GM12878 (cell line): ENCODE data around the gene SDHC. TPM values are rescaled to one million over a fixed set of nuclear protein-coding genes. Genes with fewer than 3 reads are reported as not detected.

ENCODE experiments used
- ATAC-seq: fragments of 200-7000 bp; cut with Tn5 transposase; 3 replicates; pipeline ENCODE4 v1.9.1; 2020; ENCODE audit warnings: mild to moderate bottlenecking, moderate library complexity
- BruUV-seq: library from RNA; stranded (reverse); fragments of 400-500 nt; replicated peaks from 2 replicates; lab custom pipeline; 2021; lab: Mats Ljungman, UMichigan
- CTCF ChIA-PET: fragments of 300-600 bp; sonication (Branson Sonifier 250); formaldehyde crosslinking; extraction: SDS; loops from one replicate; lab custom pipeline; 2021; ENCODE audit warnings: inconsistent platforms; lab: Yijun Ruan, JAX
- POLR2A ChIA-PET: fragments of 350-600 bp; formaldehyde crosslinking; extraction: SDS; loops from one replicate; lab custom pipeline; 2021; ENCODE audit warnings: inconsistent platforms; lab: Charles Lee
- RAD21 ChIA-PET: fragments of 300-600 bp; sonication (Branson Sonifier 250); formaldehyde crosslinking; loops from one replicate; lab custom pipeline; 2023; ENCODE audit warnings: antibody characterized with exemption; ENCODE audit not compliant: unreplicated experiment; lab: Charles Lee
- SMC1A ChIA-PET: fragments of 300-600 bp; sonication (Branson Sonifier 250); formaldehyde crosslinking; loops from one replicate; lab custom pipeline; 2023; ENCODE audit not compliant: unreplicated experiment, uncharacterized antibody; lab: Charles Lee
- DNase-seq: peaks from one replicate; pipeline ENCODE4 v3.0.0-alpha.2; 2011; ENCODE audit warnings: low read depth, low spot score
- FAIRE-seq: peaks from 3 replicates; lab custom pipeline; 2011; peaks lifted over from hg19 to GRCh38; lab: Jason Lieb, UNC
- H2AFZ ChIP-seq: 2 replicates; pipeline ENCODE4 v1.6.0; 2011; ENCODE audit warnings: low read depth, low read length, control low read depth; ENCODE audit not compliant: control insufficient read depth
- H3K27ac ChIP-seq: 2 replicates; pipeline ENCODE4 v1.5.1; 2011; ENCODE audit warnings: control low read depth; ENCODE audit not compliant: control insufficient read depth, insufficient read depth
- H3K27me3 ChIP-seq, 2 experiments: replicated peaks in 1 of 2; 2 replicates each; pipeline versions ENCODE4 v1.6.0 to v1.6.1; 2011; ENCODE audit warnings: low read length in 1 of 2; ENCODE audit not compliant: control insufficient read depth in 2 of 2, insufficient read depth in 2 of 2
- H3K36me3 ChIP-seq, 2 experiments: 2 replicates each; pipeline ENCODE4 v1.5.1; 2011; ENCODE audit warnings: low read length in 1 of 2; ENCODE audit not compliant: control insufficient read depth in 2 of 2, insufficient read depth in 2 of 2
- H3K4me1 ChIP-seq: 2 replicates; pipeline ENCODE4 v1.6.1; 2011; ENCODE audit warnings: mild to moderate bottlenecking, low read length, moderate library complexity, mixed read lengths; ENCODE audit not compliant: control insufficient read depth, insufficient read depth
- H3K4me2 ChIP-seq: 2 replicates; pipeline ENCODE4 v1.6.0; 2011; ENCODE audit warnings: control low read depth; ENCODE audit not compliant: control insufficient read depth, insufficient read depth
- H3K4me3 ChIP-seq: fragments of 200-600 bp; sonication (generic); 2 replicates; pipeline ENCODE4 v1.5.1; 2016
- H3K79me2 ChIP-seq: 2 replicates; pipeline ENCODE4 v1.6.0; 2011; ENCODE audit warnings: low read length; ENCODE audit not compliant: control insufficient read depth, insufficient read depth
- H3K9ac ChIP-seq: 2 replicates; pipeline ENCODE4 v1.8.0; 2011; ENCODE audit warnings: low read length, control low read depth, mixed read lengths; ENCODE audit not compliant: control insufficient read depth, insufficient read depth
- H3K9me3 ChIP-seq: replicated peaks from 3 replicates; pipeline ENCODE4 v1.5.1; 2011; ENCODE audit warnings: mild to moderate bottlenecking, low read length; ENCODE audit not compliant: control insufficient read depth, insufficient read depth
- H4K20me1 ChIP-seq: 2 replicates; pipeline ENCODE4 v1.6.0; 2011; ENCODE audit not compliant: control insufficient read depth, insufficient read depth
- ASH2L ChIP-seq: fragments of 300-600, 200-600 bp; sonication (generic); IDR thresholded peaks from 2 replicates; pipeline ENCODE4 v1.6.1; 2017; ENCODE audit warnings: low read depth, mild to moderate bottlenecking, borderline replicate concordance
- BCL3 ChIP-seq: IDR thresholded peaks from 2 replicates; pipeline ENCODE4 v1.6.1; 2011; ENCODE audit warnings: borderline replicate concordance, low read depth, mild to moderate bottlenecking, moderate library complexity, low read length; ENCODE audit not compliant: insufficient read depth, poor library complexity, severe bottlenecking
- E4F1 ChIP-seq: fragments of 450-650 bp; IDR thresholded peaks from 2 replicates; pipeline ENCODE4 v1.6.1; 2018; ENCODE audit warnings: borderline replicate concordance, mild to moderate bottlenecking; ENCODE audit not compliant: partially characterized antibody
- FOXK2 ChIP-seq: fragments of 450-650 bp; IDR thresholded peaks from 2 replicates; pipeline ENCODE4 v1.6.1; 2017; ENCODE audit warnings: mild to moderate bottlenecking, moderate library complexity
- MEF2B ChIP-seq: fragments of 450-650 bp; IDR thresholded peaks from 2 replicates; pipeline ENCODE4 v1.6.1; 2018; ENCODE audit warnings: mild to moderate bottlenecking, moderate library complexity; ENCODE audit not compliant: partially characterized antibody, poor library complexity, severe bottlenecking
- TAF1 ChIP-seq: IDR thresholded peaks from 2 replicates; pipeline ENCODE4 v1.6.1; 2011; ENCODE audit warnings: mild to moderate bottlenecking, low read depth, low read length, borderline replicate concordance
- ZBED1 ChIP-seq: IDR thresholded peaks from 2 replicates; pipeline ENCODE4 v1.6.1; 2016; ENCODE audit warnings: borderline replicate concordance
- ZNF274 ChIP-seq: IDR thresholded peaks from one replicate; pipeline ENCODE4 v1.8.0; 2011; ENCODE audit not compliant: insufficient read length, insufficient read depth
- ZSCAN29 ChIP-seq: fragments of 450-650 bp; IDR thresholded peaks from 2 replicates; pipeline ENCODE4 v1.6.1; 2017; ENCODE audit warnings: mild to moderate bottlenecking, moderate library complexity
- WGBS: methylation state at CpG from one replicate; pipeline ENCODE4 v1.1.6; 2016; ENCODE audit warnings: low lambda C conversion rate; ENCODE audit not compliant: insufficient replicate concordance, insufficient coverage; ENCODE audit errors: missing lambda C conversion rate; 5-methylcytosine and 5-hydroxymethylcytosine counted together
- in situ Hi-C: fragments of 300-500 bp; cut with MboI; formaldehyde crosslinking; loops from 9 replicates; pipeline ENCODE4 v1.14.3; 2018; ENCODE audit warnings: mixed read lengths
- intact Hi-C: fragments of 100-400 bp; cut with micrococcal nuclease; formaldehyde crosslinking; loops from one replicate; pipeline ENCODE4 v1.14.2; 2022; ENCODE audit not compliant: unreplicated experiment
- polyA plus RNA-seq, 11 experiments: library from polyadenylated mRNA; depleted of rRNA in 4 of 11; unstranded in 6 of 11; stranded (reverse) in 5 of 11; fragments of >200 nt; fragmentation: Nextera tagmentation in 4 of 11; fragmentation: Illumina TruSeq in 1 of 11; extraction: Ambion mirVana in 4 of 11; extraction: Trizol in 1 of 11; gene quantifications; 1 replicate in 1 of 11; 2 replicates in 10 of 11; pipeline versions ENCODE4 v1.2.1 to v1.2.3, GENCODE V29; 2011 to 2016; ENCODE audit warnings: inconsistent platforms in 2 of 11, missing spikeins in 2 of 11, low read depth in 1 of 11
- total RNA-seq, 4 experiments: library from RNA; depleted of rRNA in 3 of 4; stranded (reverse); fragments of >200 nt in 3 of 4; fragmentation: Illumina TruSeq in 1 of 4; extraction: Trizol in 1 of 4; gene quantifications; 2 replicates each; pipeline versions ENCODE4 v1.2.1 to v1.2.3, GENCODE V29; 2013 to 2021

The SDHC gene
- total and polyA plus RNA-seq, 10 of the 15 experiments (the other 5 are each of a cell fraction or from before 2014, with no cell fraction given): 18.4 to 340 (median 178) TPM

- no peak overlapping the region for H3K4me2 ChIP-seq
- POLR2A ChIA-PET: interaction anchor here (1.1 kb wide), 1 partner anchor 141 kb away, joined by 4 read pairs; the partner anchor contains the start of gene NDUFS2
- no peaks in the 10 kb centered on the region for H4K20me1 ChIP-seq
- ATAC-seq (no peak), DNase-seq (no peak), FAIRE-seq (no peak)
- BruUV-seq: no TSS peak
- 99% methylated on average over 5 of the region's 5 CpGs for WGBS
- no peak overlapping the region for H3K9ac ChIP-seq
- no peaks in the 10 kb centered on the region for H3K4me1 ChIP-seq
- in situ Hi-C loops (no loop called here), intact Hi-C loops (no loop called here)
- TF ChIP-seq MEF2B (no peak), FOXK2 (no peak), ZNF274 (no peak), ZSCAN29 (no peak), TAF1 (no peak), ASH2L (no peak), E4F1 (no peak), BCL3 (no peak), ZBED1 (no peak)
- CTCF ChIA-PET: interaction anchor here (0.8 kb wide), 1 partner anchor 39 kb away, joined by 3 read pairs; no protein-coding TSS in a partner anchor
- no peak overlapping the region for H3K4me3 ChIP-seq
- no peak overlapping the region for H2AFZ ChIP-seq
- peaks cover 0 to 8% of the 10 kb centered on the region in 2 experiments; a peak in 1 of 4 replicates for H3K36me3 ChIP-seq
- no peaks in the 10 kb centered on the region for H3K79me2 ChIP-seq
- no peak overlapping the region for H3K27ac ChIP-seq
- RAD21 ChIA-PET: no interaction called here
- H3K9me3 ChIP-seq: no peaks in the 10 kb centered on the region
- H3K27me3 ChIP-seq: no peaks in the 10 kb centered on the region
- SMC1A ChIA-PET: no interaction called here
Measured at GRCh38 chr1:161342821-161343220, 28.6 kb downstream of the SDHC start.
